Cardiac fibroblast (primary cell): ENCODE results near the gene KLHDC10.
"Not testable (repeated sequence)": the region's sequence is repeated elsewhere in the genome, so short reads cannot be mapped to it uniquely, and the experiment has no call there.

Source experiments
- DNase-seq, 2 donors: peaks; one replicate each; pipeline versions ENCODE4 v3.0.0 to v3.0.0-alpha.2; 2010; ENCODE audit warnings: low read depth in 2 of 2
- H3K4me3 ChIP-seq, 2 donors: replicated peaks in 1 of 2; 1 replicate in 1 of 2; 2 replicates in 1 of 2; pipeline ENCODE4 v1.5.1; 2011; ENCODE audit warnings: low read depth in 2 of 2, low read length in 2 of 2, mild to moderate bottlenecking in 2 of 2, moderate library complexity in 1 of 2
- CTCF ChIP-seq: IDR thresholded peaks from one replicate; pipeline ENCODE4 v1.5.1; 2011; ENCODE audit warnings: low read depth, mild to moderate bottlenecking, low read length, inconsistent platforms

KLHDC10 gene

GRCh38 chr7:130037703-130038102, 32.6 kb upstream of the KLHDC10 start:
- peak; percentile 40 for TF ChIP-seq CTCF
- DNase-seq: peak; percentile 32 to 40
- no peak overlapping the region for H3K4me3 ChIP-seq

- DNase-seq: no peak
- no peak overlapping the region for H3K4me3 ChIP-seq
- TF ChIP-seq CTCF: no peak
Measured at GRCh38 chr7:130040576-130040975, 29.8 kb upstream of the KLHDC10 start.

- no peak for TF ChIP-seq CTCF
- H3K4me3 ChIP-seq: no peak overlapping the region
- DNase-seq: peak in 1 of 2 donors; percentile 72
Measured at GRCh38 chr7:130047831-130048230, 22.5 kb upstream of the KLHDC10 start.

GRCh38 chr7:130048906-130049305, 21.4 kb upstream of the KLHDC10 start:
- TF ChIP-seq CTCF: no peak
- no peak overlapping the region for H3K4me3 ChIP-seq
- DNase-seq: no peak

GRCh38 chr7:130052250-130052649, 18.1 kb upstream of the KLHDC10 start:
- DNase-seq: not testable (repeated sequence)

GRCh38 chr7:130055198-130055597, 15.1 kb upstream of the KLHDC10 start:
- H3K4me3 ChIP-seq, DNase-seq: not testable (repeated sequence)

More at GRCh38 chr7:130052250-130052649, 18.1 kb upstream of the KLHDC10 start:
- not testable (repeated sequence) for H3K4me3 ChIP-seq

GRCh38 chr7:130062246-130062645, 8.1 kb upstream of the KLHDC10 start:
- no peak for TF ChIP-seq CTCF
- no peak overlapping the region for H3K4me3 ChIP-seq
- no peak for DNase-seq

- no peak overlapping the region for H3K4me3 ChIP-seq
- peak; percentile 54 to 57 for DNase-seq
- TF ChIP-seq CTCF: peak; percentile 86
Measured at GRCh38 chr7:130063036-130063435, 7.3 kb upstream of the KLHDC10 start.

GRCh38 chr7:130064580-130064926, 5.8 kb upstream of the KLHDC10 start:
- DNase-seq, H3K4me3 ChIP-seq: not testable (repeated sequence)
